Nephron progenitor cell (in vitro differentiated cells): ENCODE results near the gene INPP5A.

ENCODE experiments used
- DNase-seq: peaks from one replicate; pipeline ENCODE4 v3.0.0; 2021
- H3K27ac Mint-ChIP-seq: 2 replicates; pipeline ENCODE4 v1.8.0; 2021; ENCODE audit warnings: mild to moderate bottlenecking, moderate library complexity, mixed read lengths
- H3K27me3 Mint-ChIP-seq: 2 replicates; pipeline ENCODE4 v1.8.0; 2021; ENCODE audit warnings: mild to moderate bottlenecking, low read depth, mixed read lengths; ENCODE audit not compliant: poor library complexity
- H3K36me3 Mint-ChIP-seq: 2 replicates; pipeline ENCODE4 v1.8.0; 2021; ENCODE audit warnings: low read depth, mixed read lengths
- H3K4me1 Mint-ChIP-seq: 2 replicates; pipeline ENCODE4 v1.8.0; 2021; ENCODE audit warnings: mixed read lengths
- H3K4me3 Mint-ChIP-seq: 2 replicates; pipeline ENCODE4 v1.8.0; 2021; ENCODE audit warnings: mild to moderate bottlenecking, moderate library complexity, mixed read lengths
- H3K9me3 Mint-ChIP-seq: 2 replicates; pipeline ENCODE4 v1.8.0; 2021; ENCODE audit warnings: mild to moderate bottlenecking, moderate library complexity, mixed read lengths
- CTCF ChIP-seq: fragments of 200-600 bp; sonication (generic); IDR thresholded peaks from 2 replicates; pipeline ENCODE4 v1.5.0; 2021; ENCODE audit warnings: antibody characterized with exemption

The INPP5A gene

GRCh38 chr10:132606536-132607316, 69.1 kb downstream of the INPP5A start:
- no peak for TF ChIP-seq CTCF
- DNase-seq = no peak
- H3K9me3 Mint-ChIP-seq = peaks cover 26% of the 10 kb centered on the region

GRCh38 chr10:132607491-132607890, 69.9 kb downstream of the INPP5A start:
- H3K4me3 Mint-ChIP-seq = no peak overlapping the region
- TF ChIP-seq CTCF = no peak
- H3K4me1 Mint-ChIP-seq = peaks cover 30% of the 10 kb centered on the region
- H3K27me3 Mint-ChIP-seq = no peaks in the 10 kb centered on the region
- H3K27ac Mint-ChIP-seq = no peak overlapping the region
- no peak for DNase-seq
- H3K9me3 Mint-ChIP-seq = peaks cover 20% of the 10 kb centered on the region
- peaks cover 14% of the 10 kb centered on the region for H3K36me3 Mint-ChIP-seq

More at GRCh38 chr10:132606536-132607316, 69.1 kb downstream of the INPP5A start:
- Mint-ChIP-seq H3K4me1 (peaks cover 25% of the 10 kb centered on the region), H3K36me3 (peaks cover 15% of the 10 kb centered on the region), H3K4me3 (no peak overlapping the region), H3K27ac (peak overlapping the region; percentile 94), H3K27me3 (no peaks in the 10 kb centered on the region)

- Mint-ChIP-seq H3K9me3 (peaks cover 14% of the 10 kb centered on the region), H3K27me3 (no peaks in the 10 kb centered on the region), H3K36me3 (peaks cover 9% of the 10 kb centered on the region), H3K4me1 (peaks cover 36% of the 10 kb centered on the region), H3K27ac (no peak overlapping the region), H3K4me3 (no peak overlapping the region)
- no peak for DNase-seq
- no peak for TF ChIP-seq CTCF
Measured at GRCh38 chr10:132607961-132608495, 70.4 kb downstream of the INPP5A start.

GRCh38 chr10:132608511-132609195, 71.1 kb downstream of the INPP5A start:
- no peak for TF ChIP-seq CTCF
- no peak for DNase-seq
- Mint-ChIP-seq H3K27ac (no peak overlapping the region), H3K27me3 (no peaks in the 10 kb centered on the region), H3K4me3 (no peak overlapping the region), H3K4me1 (peaks cover 38% of the 10 kb centered on the region), H3K9me3 (peaks cover 11% of the 10 kb centered on the region), H3K36me3 (peaks cover 5% of the 10 kb centered on the region)

- Mint-ChIP-seq H3K27ac (no peak overlapping the region), H3K27me3 (no peaks in the 10 kb centered on the region), H3K4me3 (no peak overlapping the region), H3K4me1 (peaks cover 38% of the 10 kb centered on the region), H3K9me3 (peaks cover 9% of the 10 kb centered on the region), H3K36me3 (peaks cover 3% of the 10 kb centered on the region)
- no peak for DNase-seq
- no peak for TF ChIP-seq CTCF
Measured at GRCh38 chr10:132609211-132609610, 71.6 kb downstream of the INPP5A start.
